Activated gamma-delta T cell treated with anti-CD3 and anti-CD28 coated beads, Interleukin-2, amount 50 U/mL, for 16 hours (primary cell): Measurements from ENCODE around the gene HDAC2.

Experiments used
- DNase-seq: peaks from one replicate; pipeline ENCODE4 v3.0.0-alpha.2; 2020; ENCODE audit warnings: low read depth

Gene HDAC2

DNA sequence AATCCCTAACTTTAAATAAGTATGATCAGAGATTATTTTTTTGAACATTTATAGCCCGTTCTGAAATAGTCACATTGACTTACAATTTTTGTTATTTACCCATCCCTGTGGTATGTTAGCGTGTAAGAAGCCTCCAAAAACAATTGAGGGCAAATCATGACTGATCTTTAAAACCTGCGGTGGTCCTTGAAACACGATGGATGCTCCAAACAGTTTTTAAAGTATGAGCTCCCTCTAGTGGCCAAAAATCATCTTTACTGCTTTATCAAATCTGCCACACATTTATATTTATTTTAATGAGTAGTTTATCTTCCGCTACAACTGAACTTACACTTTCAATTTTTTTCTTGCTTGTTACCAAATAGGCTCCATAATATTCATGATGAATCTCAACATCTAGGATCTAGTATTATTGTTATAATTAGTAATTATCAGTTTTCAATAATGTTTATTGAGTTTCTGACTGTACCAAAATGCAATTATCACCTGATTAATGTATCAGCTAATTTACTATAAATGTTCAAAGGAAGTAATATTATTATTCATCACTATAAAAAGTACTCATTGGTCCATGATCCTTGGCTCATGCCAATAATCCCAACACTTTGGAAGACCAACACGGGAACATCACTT lies 61.6 kb downstream of the HDAC2 start:
- DNase-seq, result no peak

DNA sequence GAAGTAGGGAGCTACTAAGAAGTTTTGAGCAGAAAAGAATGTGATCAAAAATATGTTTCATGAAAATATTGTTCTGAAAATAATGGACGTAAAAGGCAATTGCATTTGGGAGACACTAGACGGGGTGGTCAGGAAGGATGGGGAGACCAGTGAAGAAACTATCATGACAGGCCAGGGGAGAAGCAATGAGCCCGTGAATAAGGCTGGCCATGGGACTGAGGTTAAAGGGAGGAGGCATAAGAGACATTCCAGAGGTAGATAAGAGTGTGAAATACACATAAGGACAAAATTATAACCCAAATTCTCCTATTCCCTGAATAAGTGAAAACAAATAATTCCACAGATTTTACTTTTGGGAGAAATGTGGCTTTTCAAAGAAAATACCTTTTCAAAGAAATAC lies 62.1 kb downstream of the HDAC2 start:
- no peak for DNase-seq

DNA sequence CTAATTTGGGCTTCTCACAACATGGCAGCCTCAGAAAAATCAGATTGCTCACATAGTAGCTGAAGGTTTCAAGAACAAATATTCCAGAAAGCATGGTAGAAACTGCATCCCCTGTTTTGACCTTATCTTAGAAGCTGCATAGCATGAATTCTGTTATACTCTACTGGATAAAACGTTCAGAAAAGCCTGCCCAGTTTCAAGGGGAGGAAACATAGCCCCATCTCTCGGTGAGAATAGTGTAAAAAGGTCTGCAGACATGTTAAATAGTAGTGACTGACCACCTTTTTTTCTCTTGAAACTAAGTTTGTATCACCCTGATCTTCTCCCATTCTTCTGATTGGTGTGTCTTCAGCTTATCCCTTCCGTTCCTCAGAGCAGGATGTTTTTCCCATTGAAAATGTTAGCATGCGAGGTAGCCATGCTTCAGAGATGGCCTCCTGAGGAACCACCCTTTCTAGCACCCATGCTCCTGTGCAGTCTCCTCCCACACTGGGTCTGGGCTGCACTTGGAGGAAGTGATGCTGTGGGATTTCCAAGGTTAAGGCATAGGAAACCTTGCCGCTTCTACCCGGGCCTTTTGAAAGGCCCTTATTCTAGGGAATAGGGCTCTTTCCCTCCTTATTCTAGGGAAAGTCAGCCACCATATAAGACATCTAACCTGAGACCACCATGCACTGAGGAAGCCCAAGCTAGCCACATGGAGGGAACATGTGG lies 63.7 kb downstream of the HDAC2 start:
- no peak for DNase-seq

DNA sequence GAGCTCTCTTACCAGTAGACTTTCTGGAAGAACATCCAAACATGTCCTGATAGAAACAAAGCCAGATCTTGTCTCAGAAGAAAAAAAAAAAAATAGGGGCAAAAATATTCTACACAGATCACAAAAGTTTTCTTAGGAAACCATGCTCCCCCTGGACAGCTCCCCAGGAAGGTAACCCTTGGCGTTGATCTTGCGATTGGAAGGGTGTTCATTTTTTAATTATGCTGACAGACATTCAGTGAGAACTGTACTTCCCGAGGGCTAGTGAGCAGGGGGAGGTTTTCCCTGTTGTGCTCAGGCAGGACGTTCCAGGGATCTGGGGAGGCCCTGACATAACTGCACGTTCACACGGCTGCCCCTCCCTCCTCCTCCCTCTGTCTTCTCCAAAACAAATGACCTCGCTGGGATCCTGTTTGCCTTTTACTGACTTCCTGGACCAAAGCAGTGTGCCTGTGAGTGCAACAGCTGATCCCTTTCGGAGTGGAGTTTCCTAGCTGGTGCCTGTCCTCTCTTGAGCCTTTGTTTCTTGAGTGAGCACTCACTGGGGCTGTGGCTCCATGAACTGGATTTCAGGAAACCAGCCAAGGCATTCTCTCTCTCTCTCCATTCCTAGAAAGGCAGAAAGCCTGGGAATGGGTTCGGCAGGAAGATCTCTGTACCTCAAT lies 67.2 kb downstream of the HDAC2 start:
- DNase-seq, result no peak

DNA sequence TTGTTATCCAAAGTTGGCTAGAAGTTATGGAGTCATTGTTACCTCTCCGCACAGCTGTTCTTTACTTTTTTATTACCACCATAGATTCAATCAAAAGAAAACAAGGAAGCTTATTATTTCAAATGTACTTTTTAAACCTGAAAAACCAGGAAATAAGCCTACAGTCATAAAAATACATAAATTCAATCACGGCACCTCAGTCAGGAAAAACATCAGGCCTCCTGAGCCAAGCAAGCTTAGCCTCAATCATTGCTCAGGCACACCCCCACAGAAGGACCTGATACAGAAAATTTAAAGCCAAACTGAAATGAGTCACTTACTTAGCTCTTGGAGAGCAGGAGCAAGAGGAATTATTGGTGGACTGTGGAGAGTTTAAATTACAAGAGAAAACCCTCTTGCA lies 69.5 kb downstream of the HDAC2 start:
- DNase-seq, result no peak

DNA sequence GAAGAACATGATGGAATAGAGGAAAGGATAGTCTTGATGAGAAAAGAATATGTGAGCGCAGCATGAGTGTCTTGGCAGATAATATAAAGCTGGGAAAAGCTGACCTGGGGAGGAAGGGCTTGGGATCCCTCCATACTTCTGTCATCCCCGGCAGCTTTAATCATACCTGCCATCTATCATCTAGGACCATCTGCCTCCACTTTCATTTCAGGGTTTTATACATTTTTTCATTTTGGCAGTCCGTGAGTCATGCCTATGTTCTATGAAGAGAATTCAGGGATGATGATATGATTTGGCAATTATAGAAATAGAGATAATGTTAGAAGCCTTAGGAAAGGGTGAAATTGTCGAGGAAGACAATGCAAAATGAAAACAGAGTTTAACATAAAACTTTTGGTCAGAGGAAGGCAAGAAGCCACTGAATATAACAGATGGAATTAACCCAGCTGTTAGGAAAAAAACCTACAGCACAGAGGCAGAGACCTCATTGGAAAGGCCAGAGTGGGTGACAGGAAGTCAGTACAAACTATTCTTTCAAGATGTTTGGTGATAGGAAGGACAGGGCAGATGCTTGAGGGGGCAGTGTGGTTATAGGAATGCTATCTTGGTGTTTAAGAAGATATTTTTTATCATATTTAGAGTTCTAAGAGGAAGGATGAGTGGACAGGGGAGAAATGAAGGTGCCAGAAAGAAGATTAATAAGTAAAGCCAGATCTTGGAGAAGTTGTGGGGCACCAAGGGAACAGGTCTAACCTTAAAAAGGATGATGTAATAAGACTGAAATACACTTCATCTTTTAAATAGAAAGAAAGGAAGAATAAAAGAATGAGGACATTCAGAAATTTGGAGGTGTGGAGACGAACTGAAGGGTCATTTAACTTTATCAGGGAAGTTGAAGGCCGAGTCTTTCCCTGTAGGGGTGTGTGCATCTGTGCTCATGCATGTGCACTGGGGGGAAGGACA lies 76.0 kb downstream of the HDAC2 start:
- DNase-seq, result no peak

DNA sequence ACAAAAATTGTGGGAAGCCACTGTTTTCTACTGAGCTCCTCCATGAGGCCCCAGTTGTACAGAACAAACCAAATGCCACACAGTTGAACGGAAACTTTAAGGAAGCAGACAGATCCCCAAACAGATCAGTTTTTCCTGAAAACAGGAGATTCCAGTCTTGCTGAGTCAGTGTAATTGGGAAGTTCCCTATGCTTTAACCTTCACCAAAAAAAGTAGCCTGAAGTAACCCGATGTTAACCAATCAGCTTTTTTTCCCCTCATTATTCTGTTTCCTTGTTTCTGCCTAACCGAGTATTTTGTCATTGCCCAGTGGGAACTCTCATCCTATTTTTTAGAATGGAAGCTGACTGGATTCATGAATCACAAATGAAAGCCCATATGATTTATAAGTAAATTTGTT lies 77.1 kb downstream of the HDAC2 start:
- no peak for DNase-seq

DNA sequence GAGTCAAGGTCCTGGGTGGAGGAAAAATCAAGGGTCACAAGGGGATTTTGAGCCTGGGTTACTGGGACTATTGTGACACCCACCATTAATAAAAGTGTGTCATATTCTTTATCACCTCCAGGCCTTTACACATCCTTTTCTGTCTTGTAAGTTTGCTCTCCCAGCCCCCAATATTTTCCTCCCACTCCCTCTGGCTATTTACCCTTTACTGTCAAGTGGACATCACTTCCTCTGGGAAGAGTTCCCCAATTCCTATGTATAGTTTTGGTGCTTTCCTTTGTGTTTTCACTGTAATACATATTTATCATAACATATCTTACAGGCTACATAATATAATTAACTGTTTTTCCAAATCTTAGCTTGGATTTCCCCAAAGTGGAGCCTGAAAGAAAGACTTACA lies 77.5 kb downstream of the HDAC2 start:
- no peak for DNase-seq

DNA sequence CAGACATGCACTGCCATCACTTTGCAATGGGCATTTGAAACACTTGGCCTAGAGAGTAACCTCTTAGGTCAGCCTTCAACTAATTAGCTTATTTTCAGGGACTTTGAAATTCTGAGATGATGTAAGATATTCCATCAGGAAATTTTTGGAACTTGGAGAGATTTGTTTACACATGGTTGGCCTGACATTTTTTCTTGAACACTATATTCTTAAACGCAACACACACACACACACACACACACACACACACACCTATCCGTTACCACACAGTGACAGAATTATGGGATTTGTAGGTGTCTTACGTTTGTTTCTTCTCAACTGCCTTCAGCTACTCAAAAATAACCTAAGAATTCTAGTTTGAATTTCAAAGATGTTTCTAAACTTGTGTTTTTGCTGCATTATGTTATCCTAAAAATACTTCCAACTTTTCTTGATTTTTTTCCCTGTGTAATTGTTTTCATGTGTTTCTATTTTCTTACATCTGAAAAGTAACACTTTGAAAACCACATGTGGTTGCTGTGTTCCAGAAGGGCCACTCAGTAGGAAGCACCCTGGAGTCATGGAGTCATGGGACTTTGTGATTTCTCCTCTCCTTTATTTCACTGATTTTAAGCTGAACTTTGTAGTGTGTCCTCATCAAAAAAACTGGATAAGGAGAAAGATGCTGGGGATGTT lies 81.9 kb downstream of the HDAC2 start:
- DNase-seq, result no peak

DNA sequence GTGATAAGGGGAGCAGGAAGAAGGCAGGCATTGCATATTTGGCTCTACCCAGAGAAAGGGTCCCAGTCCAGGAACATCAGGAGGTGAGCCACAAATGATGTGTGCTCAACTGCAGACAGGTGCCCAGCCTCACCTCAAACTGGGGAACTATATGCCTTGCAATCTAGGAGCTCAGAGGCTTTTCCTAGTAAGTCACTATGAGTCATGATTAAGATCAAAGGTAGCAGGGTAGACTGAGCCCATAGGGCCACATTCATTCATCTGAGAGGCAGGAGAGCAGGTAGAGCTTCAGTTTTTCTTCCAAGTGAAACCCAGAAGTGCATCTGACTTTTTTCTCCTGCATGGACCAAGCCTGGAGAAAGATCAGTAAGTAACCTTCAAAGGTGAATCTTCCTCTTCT lies 82.5 kb downstream of the HDAC2 start:
- DNase-seq, result no peak

DNA sequence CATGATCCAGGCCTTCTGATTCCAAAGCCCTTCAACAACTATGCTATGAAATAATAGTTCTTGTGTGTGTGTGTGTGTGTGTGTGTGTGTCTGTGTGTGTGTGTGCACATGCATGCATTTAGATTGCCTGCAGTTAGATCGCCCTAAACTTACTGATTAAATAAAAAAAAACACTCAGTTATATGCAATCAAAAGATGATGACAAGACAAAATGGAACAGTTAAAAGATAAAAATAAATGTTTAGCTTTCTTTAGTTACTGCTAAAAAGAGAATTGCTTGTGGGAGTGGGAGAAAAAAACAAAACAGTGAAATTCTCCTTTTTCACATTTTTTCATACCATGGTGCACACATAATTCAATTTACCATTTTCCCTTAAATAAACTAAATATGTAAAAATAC lies 84.4 kb downstream of the HDAC2 start:
- no peak for DNase-seq

DNA sequence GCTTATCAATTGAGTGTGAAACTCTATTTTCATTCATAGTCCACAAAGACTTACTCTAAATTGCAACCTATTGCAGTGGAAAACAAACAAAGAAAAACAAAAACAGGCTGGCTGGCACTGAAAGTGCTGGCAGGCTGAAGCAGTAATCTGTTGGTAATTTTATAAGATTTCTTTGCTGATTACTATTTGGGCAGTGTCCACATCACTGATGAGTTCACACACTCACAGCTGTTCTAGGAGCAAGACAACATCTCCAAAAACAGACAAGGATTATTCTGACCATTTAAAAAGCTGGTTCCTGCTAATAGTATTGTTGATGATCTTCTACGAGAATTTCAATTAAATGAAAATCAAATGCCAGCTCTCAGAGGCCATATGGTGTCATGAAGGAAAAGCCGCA lies 86.9 kb downstream of the HDAC2 start:
- no peak for DNase-seq
